ENCODE data around the gene ENPP6.
"Not testable (repeated sequence)": the region's sequence is repeated elsewhere in the genome, so short reads cannot be mapped to it uniquely, and the experiment has no call there.

Gene ENPP6

DNA sequence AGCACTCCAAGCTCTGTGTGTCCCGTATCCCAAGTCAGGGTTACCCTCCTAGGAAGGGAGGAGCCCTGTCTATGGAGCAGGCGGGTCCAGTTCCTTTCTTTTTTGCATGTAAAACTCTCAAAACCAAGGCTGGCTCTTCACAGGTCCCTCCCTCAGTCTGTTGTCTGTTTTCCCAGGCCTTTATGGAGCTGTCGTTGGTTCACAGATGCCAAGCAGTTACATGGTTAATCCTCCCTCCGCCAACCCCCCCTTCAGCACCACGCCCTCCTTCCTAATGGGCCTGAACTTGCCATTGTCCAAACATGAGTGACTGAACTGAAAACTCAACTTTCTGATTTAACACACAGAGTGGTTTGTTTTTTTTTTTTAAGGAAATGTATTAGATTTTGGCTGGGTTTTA, 164.2 kb downstream of the ENPP6 start:
- no peak overlapping the region for H3K4me3 ChIP-seq
- H3K9me3 ChIP-seq (replicated peaks in 1 of 11) = peaks cover 6 to 14% (median 12%) of the 10 kb centered on the region in 11 experiments; a peak in 19 of 22 replicates
- H3K27me3 ChIP-seq = no peaks in the 10 kb centered on the region
- H3K9ac ChIP-seq = no peak overlapping the region
- H4K20me1 ChIP-seq = no peaks in the 10 kb centered on the region
- H3K36me3 ChIP-seq = no peaks in the 10 kb centered on the region
- no peak for TF ChIP-seq Cebpa-rat (IDR thresholded peaks at IDR 0.05)
- no peaks in the 10 kb centered on the region for H3K4me1 ChIP-seq
- no peak overlapping the region for H3K27ac ChIP-seq
- H3K4me2 ChIP-seq = no peak overlapping the region

DNA sequence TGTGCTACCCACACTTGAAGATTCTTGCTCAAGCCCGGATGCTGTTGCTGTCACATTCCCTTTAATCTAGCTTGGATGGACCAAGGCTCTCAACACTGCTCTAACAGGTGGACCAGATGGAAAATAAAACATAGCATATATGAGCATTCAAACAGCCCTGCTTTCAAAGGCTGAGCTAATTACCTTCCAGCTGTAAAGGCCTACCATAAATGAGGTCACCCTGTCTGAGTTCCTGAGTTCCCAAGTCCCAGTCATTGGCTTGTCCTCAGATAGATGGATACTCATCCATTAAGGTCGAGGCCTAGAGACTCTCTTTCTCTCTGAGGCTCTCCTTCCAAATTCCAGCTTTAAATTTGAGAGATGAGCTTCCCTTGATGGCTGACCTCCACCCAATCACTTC, 165.1 kb downstream of the ENPP6 start:
- TF ChIP-seq Cebpa-rat (IDR thresholded peaks at IDR 0.05) = no peak
- H3K4me1 ChIP-seq = no peaks in the 10 kb centered on the region
- H3K27ac ChIP-seq = no peak overlapping the region

DNA sequence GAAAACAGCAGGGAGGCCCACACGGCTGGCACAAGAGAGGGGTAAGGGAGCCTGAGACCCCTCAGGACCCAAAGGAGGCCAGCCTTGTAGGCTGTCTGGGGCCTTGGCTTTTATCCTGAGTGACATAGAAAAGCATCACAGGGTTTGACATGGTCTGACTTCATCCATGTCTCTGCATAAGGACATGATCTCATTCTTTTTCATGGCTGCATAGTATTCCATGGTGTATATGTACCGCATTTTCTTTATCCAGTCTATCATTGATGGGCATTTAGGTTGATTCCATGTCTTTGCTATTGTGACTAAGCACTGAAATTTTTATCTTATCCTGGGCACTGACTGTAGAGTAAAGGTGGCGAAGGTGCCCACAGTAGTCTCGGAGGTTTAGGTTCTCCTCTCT, 166.4 kb downstream of the ENPP6 start:
- H3K27ac ChIP-seq, H3K9ac ChIP-seq, H3K27me3 ChIP-seq, H3K4me2 ChIP-seq, H3K4me1 ChIP-seq, H3K4me3 ChIP-seq, H4K20me1 ChIP-seq, H3K36me3 ChIP-seq: not testable (repeated sequence)
- peaks cover 20 to 31% (median 24%) of the 10 kb centered on the region in 11 experiments; a peak in 21 of 22 replicates for H3K9me3 ChIP-seq (replicated peaks in 1 of 11)

More for the DNA sequence above, 165.1 kb downstream of the ENPP6 start:
- no peak overlapping the region for H3K4me3 ChIP-seq
- H4K20me1 ChIP-seq = no peaks in the 10 kb centered on the region
- no peaks in the 10 kb centered on the region for H3K27me3 ChIP-seq
- no peak overlapping the region for H3K9ac ChIP-seq
- H3K9me3 ChIP-seq (replicated peaks in 1 of 11) = peaks cover 8 to 20% (median 14%) of the 10 kb centered on the region in 11 experiments; a peak in 20 of 22 replicates
- no peaks in the 10 kb centered on the region for H3K36me3 ChIP-seq
- no peak overlapping the region for H3K4me2 ChIP-seq

DNA sequence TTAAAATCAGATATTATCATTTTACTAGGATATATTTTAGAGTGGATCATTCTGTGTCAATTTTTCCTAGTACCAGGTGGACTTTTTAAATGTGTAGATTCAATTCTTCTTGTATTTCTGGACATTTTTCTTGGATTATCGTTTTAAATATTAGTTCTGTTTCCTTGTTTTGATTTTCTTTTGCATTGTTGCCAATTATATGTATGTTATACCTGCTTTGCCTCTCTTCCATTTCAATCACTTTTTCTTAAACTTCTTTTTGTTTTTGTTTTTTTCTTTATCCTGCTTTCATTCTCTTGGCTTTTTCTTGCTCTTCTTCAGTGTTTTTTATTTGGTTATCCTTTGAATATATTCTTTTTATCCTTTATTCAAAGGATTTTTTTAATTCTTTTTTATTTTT, 171.5 kb downstream of the ENPP6 start:
- no peak for TF ChIP-seq Cebpa-rat (IDR thresholded peaks at IDR 0.05)
- no peaks in the 10 kb centered on the region for H3K36me3 ChIP-seq
- peaks cover 24 to 42% (median 31%) of the 10 kb centered on the region in 11 experiments; a peak in 21 of 22 replicates for H3K9me3 ChIP-seq (replicated peaks in 1 of 11)
- no peak overlapping the region for H3K4me2 ChIP-seq
- H3K4me3 ChIP-seq = no peak overlapping the region
- H3K27me3 ChIP-seq = no peaks in the 10 kb centered on the region
- H4K20me1 ChIP-seq = no peaks in the 10 kb centered on the region
- no peak overlapping the region for H3K27ac ChIP-seq
- no peaks in the 10 kb centered on the region for H3K4me1 ChIP-seq
- no peak overlapping the region for H3K9ac ChIP-seq

DNA sequence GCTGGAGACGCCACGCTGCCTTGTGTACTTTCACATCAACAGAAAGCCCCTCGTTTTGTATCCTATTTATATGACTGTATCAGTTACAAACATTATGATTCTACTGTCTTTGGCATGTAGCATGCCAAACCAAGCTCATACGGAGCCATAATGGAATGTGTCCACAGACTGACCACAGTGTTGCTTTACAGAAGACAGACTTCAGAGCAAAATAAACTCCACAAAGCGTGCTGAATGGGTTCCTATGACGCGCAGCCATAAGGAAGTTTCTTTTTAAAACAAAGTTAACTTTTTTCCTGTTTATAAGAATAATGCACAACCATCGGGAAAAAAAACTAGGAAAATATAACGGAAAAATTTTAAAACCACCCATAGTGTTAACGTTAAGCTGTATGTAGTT, 176.5 kb downstream of the ENPP6 start:
- peaks cover 6 to 17% (median 14%) of the 10 kb centered on the region in 11 experiments; a peak in 20 of 22 replicates for H3K9me3 ChIP-seq (replicated peaks in 1 of 11)
- peaks cover 8 to 20% (median 14%) of the 10 kb centered on the region in 10 experiments; a peak in 19 of 20 replicates for H3K4me1 ChIP-seq
- no peak overlapping the region for H3K4me3 ChIP-seq
- H4K20me1 ChIP-seq = no peaks in the 10 kb centered on the region
- peak overlapping the region in 5 of 11 experiments; percentile 74 to 86 (median 82); a peak in 6 of 22 replicates for H3K4me2 ChIP-seq
- H3K27ac ChIP-seq = no peak overlapping the region
- H3K9ac ChIP-seq = no peak overlapping the region
- no peaks in the 10 kb centered on the region for H3K36me3 ChIP-seq
- peaks cover 0 to 10% (median 0%) of the 10 kb centered on the region in 11 experiments; a peak in 3 of 22 replicates for H3K27me3 ChIP-seq
- no peak for TF ChIP-seq Cebpa-rat (IDR thresholded peaks at IDR 0.05)

DNA sequence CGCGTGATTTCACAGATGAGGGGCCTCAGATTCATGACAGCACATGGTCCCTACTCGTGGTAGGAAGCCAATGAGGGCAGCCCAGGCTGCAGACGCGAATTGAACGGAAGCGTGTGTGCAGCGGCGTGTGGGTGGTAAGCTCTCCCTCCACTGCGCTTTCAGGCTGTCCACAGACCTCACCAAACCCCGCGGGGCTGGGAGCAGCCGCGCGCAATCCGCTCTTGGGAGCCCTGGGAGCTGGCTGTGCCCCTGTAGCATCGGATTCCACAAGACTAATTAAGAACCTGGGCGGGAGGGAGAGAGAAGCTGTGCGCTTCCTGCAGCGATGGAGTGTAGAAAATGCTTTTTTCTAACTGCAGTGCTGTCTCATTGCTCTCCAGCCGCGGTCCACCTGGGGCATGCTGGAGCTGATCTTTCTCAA, 177.7 kb downstream of the ENPP6 start:
- Histone ChIP-seq H4K20me1 (no peaks in the 10 kb centered on the region), H3K9ac (peak overlapping the region in 3 of 11 experiments; percentile 8 to 27 (median 18); a peak in 4 of 22 replicates), H3K4me3 (peak overlapping the region in 9 of 10 experiments; percentile 8 to 54 (median 33); a peak in 12 of 20 replicates), H3K4me1 (peaks cover 8 to 20% (median 14%) of the 10 kb centered on the region in 10 experiments; a peak in 19 of 20 replicates), H3K9me3 (replicated peaks in 1 of 11) (peaks cover 0 to 6% (median 3%) of the 10 kb centered on the region in 11 experiments; a peak in 11 of 22 replicates), H3K27me3 (peaks cover 0 to 10% (median 0%) of the 10 kb centered on the region in 11 experiments; a peak in 3 of 22 replicates), H3K27ac (no peak overlapping the region), H3K4me2 (peak overlapping the region; percentile 66 to 86 (median 81)), H3K36me3 (no peaks in the 10 kb centered on the region)
- TF ChIP-seq Cebpa-rat (IDR thresholded peaks at IDR 0.05) = no peak

Measured in BLaER1 treated with 17β-estradiol and CSF1 and Interleukin-3, amounts not matched to agents 10 nM and 100 nM (cell line).